ENCODE results near the gene TSEN2. TPM values are rescaled to one million over a fixed set of nuclear protein-coding genes. Genes with fewer than 3 reads are reported as not detected.

The TSEN2 gene
- polyA plus RNA-seq, 2 of the 4 experiments (the other 2 are of a cell fraction) = 24.9 to 33.1 TPM

DNA sequence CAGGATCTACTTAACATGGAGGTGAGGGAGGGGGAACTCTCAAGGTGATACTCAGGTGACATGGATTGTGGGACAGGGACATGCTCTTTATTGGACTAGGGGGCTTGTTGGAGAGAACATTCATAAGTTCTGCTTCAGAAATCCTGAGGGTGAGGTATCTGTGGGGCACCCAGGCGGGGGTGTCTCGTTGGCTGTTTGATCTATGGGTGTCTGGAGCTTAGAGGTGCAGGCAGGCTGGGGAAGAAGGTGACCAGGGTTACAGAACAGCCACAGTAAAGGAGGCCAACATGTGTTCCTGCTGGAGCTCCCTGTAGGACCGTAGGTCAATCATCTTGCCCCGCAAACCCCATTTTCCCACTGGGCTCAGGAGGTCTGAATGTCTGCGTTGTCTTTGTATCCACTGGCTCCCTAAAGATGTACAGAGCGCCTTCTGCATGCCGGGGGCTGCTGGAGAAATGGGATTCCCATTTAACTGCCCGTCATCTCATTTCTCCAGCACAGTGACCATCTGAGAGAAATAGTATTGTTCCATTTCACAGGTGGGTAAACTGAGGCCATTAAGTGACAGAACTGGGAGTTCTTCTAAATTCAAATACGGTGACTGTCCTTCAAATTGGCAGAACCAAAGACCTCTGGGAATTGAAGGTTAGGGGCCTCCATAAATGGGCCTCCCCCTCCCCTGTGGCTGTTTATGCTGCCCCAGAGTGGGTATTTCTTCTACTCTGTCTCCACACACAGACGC is 40.3 kb upstream of the TSEN2 start (continued):
- TF ChIP-seq KDM5A (IDR thresholded peaks at IDR 0.05) (no peak), EP300 (IDR thresholded peaks at IDR 0.05) (no peak), FOSL2 (IDR thresholded peaks at IDR 0.05) (no peak), FOSL2 (CRISPR knock-in tag; IDR thresholded peaks at IDR 0.05) (no peak)
- TF ChIP-seq, protein P1, sequence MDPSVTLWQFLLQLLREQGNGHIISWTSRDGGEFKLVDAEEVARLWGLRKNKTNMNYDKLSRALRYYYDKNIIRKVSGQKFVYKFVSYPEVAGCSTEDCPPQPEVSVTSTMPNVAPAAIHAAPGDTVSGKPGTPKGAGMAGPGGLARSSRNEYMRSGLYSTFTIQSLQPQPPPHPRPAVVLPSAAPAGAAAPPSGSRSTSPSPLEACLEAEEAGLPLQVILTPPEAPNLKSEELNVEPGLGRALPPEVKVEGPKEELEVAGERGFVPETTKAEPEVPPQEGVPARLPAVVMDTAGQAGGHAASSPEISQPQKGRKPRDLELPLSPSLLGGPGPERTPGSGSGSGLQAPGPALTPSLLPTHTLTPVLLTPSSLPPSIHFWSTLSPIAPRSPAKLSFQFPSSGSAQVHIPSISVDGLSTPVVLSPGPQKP (IDR thresholded peaks at IDR 0.05; ENCODE audit: low read depth, low read length) = no peak

DNA sequence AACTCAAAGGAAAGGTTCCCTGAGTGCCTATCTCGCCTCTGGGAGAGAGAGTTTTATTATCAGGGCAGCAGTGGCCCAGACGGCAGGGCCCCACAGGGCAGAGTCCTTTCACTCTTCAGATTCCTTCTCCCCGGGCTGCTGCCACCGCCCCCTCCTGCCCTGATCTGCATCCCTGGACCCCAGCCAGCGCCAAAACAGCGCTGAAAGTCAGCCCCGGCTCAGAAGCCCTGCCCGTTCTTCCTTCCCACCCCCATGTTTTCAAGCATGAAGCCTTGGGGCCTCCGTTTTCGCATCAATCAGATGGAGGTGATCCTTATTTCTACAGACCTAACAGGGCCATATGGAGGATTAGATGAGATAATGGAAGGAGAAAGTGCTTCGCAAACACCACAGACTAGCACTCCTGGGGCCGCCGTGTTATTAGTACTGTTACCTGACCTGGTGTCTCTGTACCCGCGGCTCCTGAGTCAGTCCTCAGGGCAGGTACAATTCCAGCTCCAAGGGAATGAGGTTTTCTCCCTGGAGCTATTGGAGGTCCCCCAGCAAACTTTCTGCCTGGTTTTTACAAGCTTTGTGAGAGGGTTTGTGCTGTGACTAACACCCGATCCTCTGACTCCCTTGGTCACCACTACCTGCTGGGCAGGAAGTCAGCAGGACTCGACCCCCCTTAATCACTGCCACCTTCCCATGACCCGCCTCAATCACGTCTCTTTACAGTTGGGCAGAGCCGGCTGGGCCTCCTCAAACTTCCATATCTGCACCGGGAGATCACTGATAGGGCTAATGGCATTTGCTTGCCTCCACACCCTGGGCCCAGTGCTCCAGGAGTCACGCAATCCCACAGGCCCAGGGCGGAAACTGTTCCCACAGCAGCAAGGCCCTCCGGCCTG is 39.5 kb upstream of the TSEN2 start:
- POLR2A ChIA-PET = no interaction called here
- FAIRE-seq (no peak), ATAC-seq (peak in 1 of 2 experiments; percentile 47; a peak in 3 of 6 replicates), DNase-seq (ENCODE audit: low read depth in 1 of 2, low spot score in 1 of 2) (peak; percentile 32 to 44)
- 66% methylated on average over 24 of the region's 24 CpGs for WGBS (ENCODE audit: missing lambda C conversion rate)
- H3K4me3 ChIP-seq = no peak overlapping the region
- no peaks in the 10 kb centered on the region for H3K9me3 ChIP-seq
- peak overlapping the region; percentile 26 to 56; a peak in 3 of 6 replicates for H3K27ac ChIP-seq
- peaks cover 12% of the 10 kb centered on the region for H3K4me1 ChIP-seq
- CTCF ChIA-PET = interaction anchor here (1.0 kb wide), 1 partner anchor 9 kb away, joined by 4 read pairs; no protein-coding TSS in a partner anchor
- TF ChIP-seq, protein P2, sequence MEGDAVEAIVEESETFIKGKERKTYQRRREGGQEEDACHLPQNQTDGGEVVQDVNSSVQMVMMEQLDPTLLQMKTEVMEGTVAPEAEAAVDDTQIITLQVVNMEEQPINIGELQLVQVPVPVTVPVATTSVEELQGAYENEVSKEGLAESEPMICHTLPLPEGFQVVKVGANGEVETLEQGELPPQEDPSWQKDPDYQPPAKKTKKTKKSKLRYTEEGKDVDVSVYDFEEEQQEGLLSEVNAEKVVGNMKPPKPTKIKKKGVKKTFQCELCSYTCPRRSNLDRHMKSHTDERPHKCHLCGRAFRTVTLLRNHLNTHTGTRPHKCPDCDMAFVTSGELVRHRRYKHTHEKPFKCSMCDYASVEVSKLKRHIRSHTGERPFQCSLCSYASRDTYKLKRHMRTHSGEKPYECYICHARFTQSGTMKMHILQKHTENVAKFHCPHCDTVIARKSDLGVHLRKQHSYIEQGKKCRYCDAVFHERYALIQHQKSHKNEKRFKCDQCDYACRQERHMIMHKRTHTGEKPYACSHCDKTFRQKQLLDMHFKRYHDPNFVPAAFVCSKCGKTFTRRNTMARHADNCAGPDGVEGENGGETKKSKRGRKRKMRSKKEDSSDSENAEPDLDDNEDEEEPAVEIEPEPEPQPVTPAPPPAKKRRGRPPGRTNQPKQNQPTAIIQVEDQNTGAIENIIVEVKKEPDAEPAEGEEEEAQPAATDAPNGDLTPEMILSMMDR (IDR thresholded peaks at IDR 0.05) = no peak
- TF ChIP-seq EHMT2 (IDR thresholded peaks at IDR 0.05; ENCODE audit: low read depth) (no peak), CHD4 (IDR thresholded peaks at IDR 0.05; ENCODE audit: borderline replicate concordance) (no peak), KDM1A (IDR thresholded peaks at IDR 0.05; ENCODE audit: low read depth) (no peak), EHF (CRISPR knock-in tag; IDR thresholded peaks at IDR 0.05) (no peak)
- TF ChIP-seq, protein P3, sequence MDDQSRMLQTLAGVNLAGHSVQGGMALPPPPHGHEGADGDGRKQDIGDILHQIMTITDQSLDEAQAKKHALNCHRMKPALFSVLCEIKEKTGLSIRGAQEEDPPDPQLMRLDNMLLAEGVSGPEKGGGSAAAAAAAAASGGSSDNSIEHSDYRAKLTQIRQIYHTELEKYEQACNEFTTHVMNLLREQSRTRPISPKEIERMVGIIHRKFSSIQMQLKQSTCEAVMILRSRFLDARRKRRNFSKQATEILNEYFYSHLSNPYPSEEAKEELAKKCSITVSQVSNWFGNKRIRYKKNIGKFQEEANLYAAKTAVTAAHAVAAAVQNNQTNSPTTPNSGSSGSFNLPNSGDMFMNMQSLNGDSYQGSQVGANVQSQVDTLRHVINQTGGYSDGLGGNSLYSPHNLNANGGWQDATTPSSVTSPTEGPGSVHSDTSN (IDR thresholded peaks at IDR 0.05) = no peak
- TF ChIP-seq, protein P4, sequence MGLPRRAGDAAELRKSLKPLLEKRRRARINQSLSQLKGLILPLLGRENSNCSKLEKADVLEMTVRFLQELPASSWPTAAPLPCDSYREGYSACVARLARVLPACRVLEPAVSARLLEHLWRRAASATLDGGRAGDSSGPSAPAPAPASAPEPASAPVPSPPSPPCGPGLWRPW (IDR thresholded peaks at IDR 0.05) = no peak
- H3K4me2 ChIP-seq = peak overlapping the region; percentile 38; the same call in 1 of the 3 replicates

DNA sequence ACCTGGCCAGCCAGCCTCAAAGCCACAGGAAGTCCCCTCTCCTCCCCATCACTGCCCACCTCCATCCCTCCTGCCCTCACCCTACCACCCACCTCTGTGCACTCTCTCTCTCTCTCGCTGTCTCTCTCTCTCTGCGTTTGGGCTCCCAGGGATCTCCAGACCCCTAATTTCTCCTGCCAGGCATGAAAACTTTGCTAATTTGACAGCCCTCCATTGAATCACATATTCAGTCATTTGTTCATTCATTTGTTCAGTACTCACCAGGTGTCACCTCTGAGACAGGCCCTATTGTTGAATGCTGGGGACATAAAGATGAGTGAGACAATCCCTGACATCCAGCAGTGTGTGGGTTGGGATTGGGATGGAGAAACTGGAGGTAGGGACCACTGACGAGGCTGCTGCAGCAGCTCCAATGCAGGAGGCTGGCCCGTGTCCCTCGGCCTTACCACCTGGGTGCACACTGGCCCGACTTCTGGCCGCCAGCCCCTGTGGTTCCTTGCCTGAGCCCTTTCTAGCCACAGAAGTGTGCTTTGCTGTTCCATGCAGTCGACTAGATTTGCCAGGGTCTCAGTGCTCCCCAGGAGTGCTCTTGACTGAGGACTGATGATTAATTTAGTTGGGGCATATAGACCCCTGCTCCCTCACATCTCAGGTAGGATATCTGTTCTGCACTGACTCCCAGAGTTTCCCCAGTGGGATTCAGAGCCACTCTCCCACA is 38.6 kb upstream of the TSEN2 start:
- CTCF ChIA-PET = interaction anchor here (1.0 to 1.7 kb wide), 2 partner anchors 9 to 34 kb away, joined by 4 to 5 read pairs; no protein-coding TSS in a partner anchor
- Histone ChIP-seq H3K4me1 (peaks cover 12% of the 10 kb centered on the region), H3K27ac (peak overlapping the region in 1 of 2 experiments; percentile 56; a peak in 3 of 6 replicates), H3K4me2 (no peak overlapping the region), H3K9me3 (no peaks in the 10 kb centered on the region), H3K4me3 (no peak overlapping the region)
- POLR2A ChIA-PET = no interaction called here
- DNase-seq (ENCODE audit: low read depth in 1 of 2, low spot score in 1 of 2) (no peak), ATAC-seq (peak in 1 of 2 experiments; percentile 17; a peak in 2 of 6 replicates), FAIRE-seq (no peak)
- WGBS (ENCODE audit: missing lambda C conversion rate) = 85% methylated on average over 8 of the region's 8 CpGs
- no peak for TF ChIP-seq CBX8 (IDR thresholded peaks at IDR 0.05)
- no peak for TF ChIP-seq BHLHE40 (IDR thresholded peaks at IDR 0.05; ENCODE audit: low read depth, low read length)
- no peak for TF ChIP-seq JUNB (IDR thresholded peaks at IDR 0.05)
- no peak for TF ChIP-seq POLR2AphosphoS2 (conservative IDR thresholded peaks at IDR 0.05; ENCODE audit: low read length)
- TF ChIP-seq NPAS2 (CRISPR knock-in tag; IDR thresholded peaks at IDR 0.05; ENCODE audit: borderline replicate concordance) = no peak
- TF ChIP-seq SREBF2 (IDR thresholded peaks at IDR 0.05) = no peak
- TF ChIP-seq GATA3 (IDR thresholded peaks at IDR 0.05; ENCODE audit: borderline replicate concordance) = no peak
- TF ChIP-seq, protein P3 (IDR thresholded peaks at IDR 0.05) = no peak
- TF ChIP-seq, protein P5, sequence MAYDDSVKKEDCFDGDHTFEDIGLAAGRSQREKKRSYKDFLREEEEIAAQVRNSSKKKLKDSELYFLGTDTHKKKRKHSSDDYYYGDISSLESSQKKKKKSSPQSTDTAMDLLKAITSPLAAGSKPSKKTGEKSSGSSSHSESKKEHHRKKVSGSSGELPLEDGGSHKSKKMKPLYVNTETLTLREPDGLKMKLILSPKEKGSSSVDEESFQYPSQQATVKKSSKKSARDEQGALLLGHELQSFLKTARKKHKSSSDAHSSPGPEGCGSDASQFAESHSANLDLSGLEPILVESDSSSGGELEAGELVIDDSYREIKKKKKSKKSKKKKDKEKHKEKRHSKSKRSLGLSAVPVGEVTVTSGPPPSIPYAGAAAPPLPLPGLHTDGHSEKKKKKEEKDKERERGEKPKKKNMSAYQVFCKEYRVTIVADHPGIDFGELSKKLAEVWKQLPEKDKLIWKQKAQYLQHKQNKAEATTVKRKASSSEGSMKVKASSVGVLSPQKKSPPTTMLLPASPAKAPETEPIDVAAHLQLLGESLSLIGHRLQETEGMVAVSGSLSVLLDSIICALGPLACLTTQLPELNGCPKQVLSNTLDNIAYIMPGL (CRISPR knock-in tag; IDR thresholded peaks at IDR 0.05; ENCODE audit: borderline replicate concordance) = no peak
- no peak for TF ChIP-seq EHMT2 (IDR thresholded peaks at IDR 0.05; ENCODE audit: low read depth)
- TF ChIP-seq FOSB (CRISPR knock-in tag; IDR thresholded peaks at IDR 0.05) = no peak
- no peak for TF ChIP-seq EP300 (IDR thresholded peaks at IDR 0.05)
- no peak for TF ChIP-seq NR3C1 (IDR thresholded peaks at IDR 0.05)
- no peak for TF ChIP-seq RARB (CRISPR knock-in tag; IDR thresholded peaks at IDR 0.05)
